Mucosa of stomach (tissue), 1 donor: ENCODE results near the gene ALG12.

Source experiments
- H3K27me3 ChIP-seq: one replicate; pipeline ENCODE4 v1.7.0; 2013; ENCODE audit warnings: mild to moderate bottlenecking, low read length; ENCODE audit not compliant: control insufficient read depth, insufficient read depth
- H3K36me3 ChIP-seq: one replicate; pipeline ENCODE4 v1.7.0; 2013; ENCODE audit warnings: low read length; ENCODE audit not compliant: control insufficient read depth, insufficient read depth
- H3K4me1 ChIP-seq: one replicate; pipeline ENCODE4 v1.7.0; 2013; ENCODE audit warnings: mild to moderate bottlenecking, low read length; ENCODE audit not compliant: control insufficient read depth, insufficient read depth
- H3K4me3 ChIP-seq: one replicate; pipeline ENCODE4 v1.7.0; 2013; ENCODE audit warnings: low read length
- H3K9ac ChIP-seq: one replicate; pipeline ENCODE4 v1.7.0; 2013; ENCODE audit warnings: mild to moderate bottlenecking, low read length, moderate library complexity
- H3K9me3 ChIP-seq: one replicate; pipeline ENCODE4 v1.7.0; 2013; ENCODE audit warnings: mild to moderate bottlenecking, low read length, moderate library complexity; ENCODE audit not compliant: control insufficient read depth
- donor health status: Pancreatic carcinoma.

Gene ALG12

DNA sequence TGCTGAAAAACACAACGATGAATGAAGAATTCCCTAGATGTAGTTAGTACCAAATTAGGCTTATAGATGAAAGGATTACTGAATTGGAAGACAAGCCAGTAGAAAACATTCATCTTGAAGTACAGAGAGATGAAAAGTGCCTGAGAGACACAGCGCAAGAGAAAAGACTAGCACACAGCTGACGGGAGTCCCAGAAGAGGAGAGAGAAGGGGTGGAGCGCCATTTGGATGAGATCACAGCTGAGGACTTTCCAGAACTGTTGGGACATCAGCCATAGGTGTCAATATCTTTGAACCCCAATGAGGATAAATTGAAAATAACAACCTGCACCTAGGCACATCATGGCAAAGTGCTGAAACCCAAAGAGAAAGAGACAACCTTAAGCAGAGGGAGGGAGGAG lies 25.2 kb downstream of the ALG12 start:
- Histone ChIP-seq H3K9me3 (no peaks in the 10 kb centered on the region), H3K9ac (no peak overlapping the region), H3K36me3 (no peaks in the 10 kb centered on the region), H3K4me3 (no peak overlapping the region), H3K27me3 (no peaks in the 10 kb centered on the region), H3K4me1 (no peaks in the 10 kb centered on the region)

DNA sequence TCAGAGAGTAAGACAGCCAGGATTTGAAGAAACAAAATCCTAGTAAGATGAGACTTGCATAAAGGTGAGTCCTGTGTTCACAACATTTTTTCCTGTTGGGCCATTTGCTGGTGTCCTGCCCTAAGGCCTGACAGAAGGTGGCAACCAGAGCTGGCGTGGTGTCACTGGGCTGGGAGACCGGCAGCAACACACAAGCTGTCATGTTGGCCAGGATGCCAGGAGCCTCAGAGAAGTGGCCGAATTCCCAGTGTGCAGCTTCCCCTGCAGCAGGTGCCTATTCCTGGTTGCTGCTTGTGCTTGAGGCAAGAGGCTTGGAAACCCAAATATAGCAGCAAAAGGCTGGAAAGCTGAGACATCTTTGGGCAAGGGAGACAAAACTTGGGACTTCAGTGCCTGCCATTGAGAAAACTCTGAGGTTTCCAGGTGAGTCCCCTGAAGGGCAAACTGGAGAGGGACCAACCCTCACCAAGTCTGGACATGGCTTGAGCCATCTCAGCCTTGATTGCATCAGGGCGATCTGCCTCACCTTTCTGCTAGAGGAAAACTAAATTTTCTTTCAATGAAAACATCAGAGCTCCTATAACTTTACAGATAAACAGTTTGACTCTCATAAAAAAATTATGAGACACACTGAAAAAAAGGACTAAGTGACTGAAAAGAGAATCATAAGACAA lies 25.9 kb downstream of the ALG12 start:
- Histone ChIP-seq H3K4me1 (no peaks in the 10 kb centered on the region), H3K36me3 (no peaks in the 10 kb centered on the region), H3K9me3 (no peaks in the 10 kb centered on the region)

DNA sequence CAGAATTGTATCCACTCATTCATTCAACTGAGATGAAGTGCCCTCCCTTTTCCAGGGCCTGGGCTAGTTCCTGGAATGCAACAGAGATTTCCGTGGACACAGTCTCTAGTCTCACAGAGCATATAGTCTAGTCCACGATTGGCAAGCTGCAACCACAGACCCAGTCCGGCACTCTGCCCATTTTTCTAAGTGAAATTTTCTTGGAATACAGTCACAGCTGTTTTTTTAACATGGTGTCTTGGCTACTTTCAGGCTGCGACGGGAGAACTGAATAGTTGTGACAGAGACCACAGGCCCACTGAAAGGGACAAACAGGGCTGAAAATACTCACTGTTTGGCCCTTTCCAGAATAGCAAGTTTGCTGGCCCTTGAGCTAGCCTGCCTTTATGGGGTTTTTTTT lies 29.2 kb downstream of the ALG12 start:
- Histone ChIP-seq H3K27me3 (no peaks in the 10 kb centered on the region), H3K4me3 (no peak overlapping the region), H3K36me3 (peaks cover 7% of the 10 kb centered on the region), H3K4me1 (no peaks in the 10 kb centered on the region), H3K9ac (no peak overlapping the region), H3K9me3 (no peaks in the 10 kb centered on the region)

More for the DNA sequence above, 25.9 kb downstream of the ALG12 start:
- no peak overlapping the region for H3K4me3 ChIP-seq
- no peaks in the 10 kb centered on the region for H3K27me3 ChIP-seq
- no peak overlapping the region for H3K9ac ChIP-seq

DNA sequence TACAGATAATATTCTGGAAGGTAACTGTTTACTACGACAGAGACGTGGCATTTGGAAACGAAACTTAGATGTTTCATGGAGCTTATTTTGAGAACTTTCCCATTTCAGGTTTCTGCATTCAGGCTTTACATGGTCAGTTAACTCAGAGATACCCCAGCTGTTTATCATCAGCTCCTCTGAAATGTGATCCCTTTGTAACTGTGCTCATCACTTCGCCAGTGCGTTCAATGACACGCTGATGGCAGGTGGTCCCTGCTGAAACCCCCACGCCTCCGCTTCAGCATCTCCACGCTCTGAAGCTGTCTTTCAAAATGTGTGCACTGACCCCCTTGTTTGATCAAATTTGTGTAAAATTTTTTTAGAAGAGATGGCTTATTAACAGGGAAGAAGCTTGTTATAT lies 30.5 kb downstream of the ALG12 start:
- Histone ChIP-seq H3K4me1 (no peaks in the 10 kb centered on the region), H3K9me3 (no peaks in the 10 kb centered on the region), H3K4me3 (no peak overlapping the region), H3K27me3 (no peaks in the 10 kb centered on the region), H3K9ac (no peak overlapping the region), H3K36me3 (peaks cover 7% of the 10 kb centered on the region)

DNA sequence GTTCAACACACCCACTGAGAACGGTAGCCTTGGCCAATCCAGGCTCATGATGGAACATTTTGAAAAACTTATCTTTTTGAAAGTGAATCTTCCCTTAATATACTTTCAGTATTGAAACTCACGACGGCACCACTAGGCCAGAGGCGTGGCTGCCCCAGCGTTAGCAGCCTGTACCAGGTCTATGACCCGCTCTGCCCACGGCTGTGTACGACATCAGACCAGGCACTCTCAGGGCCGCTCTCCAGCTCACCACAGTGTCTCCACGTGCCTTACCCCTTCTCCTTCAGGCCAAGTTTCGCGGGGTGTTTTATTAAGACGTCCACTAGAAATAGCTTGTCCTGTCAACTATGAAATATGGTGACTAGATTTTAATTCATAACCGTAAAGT lies 31.2 kb downstream of the ALG12 start:
- Histone ChIP-seq H3K9ac (no peak overlapping the region), H3K4me1 (no peaks in the 10 kb centered on the region), H3K9me3 (no peaks in the 10 kb centered on the region), H3K4me3 (no peak overlapping the region), H3K27me3 (no peaks in the 10 kb centered on the region), H3K36me3 (peaks cover 7% of the 10 kb centered on the region)

DNA sequence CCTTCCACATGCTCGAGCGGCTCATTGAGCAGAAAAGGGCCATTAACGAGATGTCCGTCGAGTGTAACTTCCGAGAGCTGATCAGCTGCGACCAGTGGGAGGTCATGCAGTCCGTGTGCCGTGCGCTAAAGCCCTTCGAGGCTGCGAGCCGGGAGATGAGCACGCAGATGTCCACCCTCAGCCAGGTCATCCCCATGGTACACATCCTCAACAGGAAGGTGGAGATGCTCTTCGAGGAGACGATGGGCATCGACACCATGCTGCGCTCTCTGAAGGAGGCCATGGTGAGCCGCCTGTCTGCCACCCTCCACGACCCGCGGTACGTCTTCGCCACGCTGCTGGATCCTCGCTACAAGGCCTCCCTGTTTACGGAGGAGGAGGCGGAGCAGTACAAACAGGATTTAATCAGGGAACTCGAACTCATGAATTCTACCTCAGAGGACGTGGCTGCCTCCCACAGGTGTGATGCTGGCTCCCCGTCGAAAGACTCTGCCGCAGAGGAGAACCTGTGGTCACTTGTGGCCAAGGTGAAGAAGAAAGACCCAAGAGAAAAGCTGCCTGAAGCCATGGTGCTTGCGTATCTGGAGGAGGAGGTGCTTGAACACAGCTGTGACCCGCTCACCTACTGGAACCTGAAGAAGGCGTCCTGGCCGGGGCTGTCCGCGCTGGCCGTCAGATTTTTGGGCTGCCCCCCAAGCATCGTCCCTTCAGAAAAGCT lies 31.7 kb downstream of the ALG12 start:
- Histone ChIP-seq H3K4me3 (no peak overlapping the region), H3K27me3 (no peaks in the 10 kb centered on the region), H3K4me1 (no peaks in the 10 kb centered on the region), H3K36me3 (peaks cover 7% of the 10 kb centered on the region), H3K9ac (no peak overlapping the region), H3K9me3 (no peaks in the 10 kb centered on the region)

DNA sequence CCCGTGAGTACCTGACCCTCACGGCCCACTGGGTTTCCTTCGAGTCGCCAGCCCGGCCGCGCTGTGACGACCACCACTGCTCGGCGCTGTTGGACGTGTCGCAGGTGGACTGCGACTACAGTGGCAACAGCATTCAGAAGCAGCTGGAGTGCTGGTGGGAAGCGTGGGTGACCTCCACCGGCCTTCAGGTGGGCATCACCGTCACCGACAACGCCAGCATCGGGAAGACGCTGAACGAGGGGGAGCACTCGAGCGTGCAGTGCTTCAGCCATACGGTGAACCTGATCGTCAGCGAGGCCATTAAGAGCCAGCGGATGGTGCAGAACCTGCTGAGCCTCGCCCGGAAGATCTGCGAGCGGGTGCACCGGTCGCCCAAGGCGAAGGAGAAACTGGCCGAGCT lies 32.4 kb downstream of the ALG12 start:
- Histone ChIP-seq H3K9ac (no peak overlapping the region), H3K36me3 (peaks cover 7% of the 10 kb centered on the region), H3K9me3 (no peaks in the 10 kb centered on the region), H3K4me1 (no peaks in the 10 kb centered on the region), H3K27me3 (no peaks in the 10 kb centered on the region), H3K4me3 (no peak overlapping the region)

DNA sequence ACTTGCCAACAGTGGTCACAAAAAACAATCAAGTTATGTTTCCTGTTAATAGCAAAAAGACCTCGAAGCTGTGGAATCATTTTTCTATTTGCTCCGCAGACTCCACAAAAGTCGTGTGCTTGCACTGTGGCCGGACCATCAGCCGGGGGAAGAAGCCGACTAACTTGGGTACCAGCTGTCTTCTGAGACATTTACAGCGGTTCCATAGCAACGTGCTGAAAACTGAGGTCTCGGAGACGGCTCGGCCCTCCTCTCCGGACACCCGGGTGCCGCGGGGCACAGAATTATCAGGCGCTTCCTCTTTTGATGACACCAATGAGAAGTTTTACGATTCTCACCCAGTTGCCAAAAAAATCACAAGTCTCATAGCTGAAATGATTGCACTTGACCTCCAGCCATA lies 33.0 kb downstream of the ALG12 start:
- Histone ChIP-seq H3K36me3 (peaks cover 7% of the 10 kb centered on the region), H3K9ac (no peak overlapping the region), H3K9me3 (no peaks in the 10 kb centered on the region), H3K4me3 (no peak overlapping the region), H3K4me1 (no peaks in the 10 kb centered on the region), H3K27me3 (no peaks in the 10 kb centered on the region)

DNA sequence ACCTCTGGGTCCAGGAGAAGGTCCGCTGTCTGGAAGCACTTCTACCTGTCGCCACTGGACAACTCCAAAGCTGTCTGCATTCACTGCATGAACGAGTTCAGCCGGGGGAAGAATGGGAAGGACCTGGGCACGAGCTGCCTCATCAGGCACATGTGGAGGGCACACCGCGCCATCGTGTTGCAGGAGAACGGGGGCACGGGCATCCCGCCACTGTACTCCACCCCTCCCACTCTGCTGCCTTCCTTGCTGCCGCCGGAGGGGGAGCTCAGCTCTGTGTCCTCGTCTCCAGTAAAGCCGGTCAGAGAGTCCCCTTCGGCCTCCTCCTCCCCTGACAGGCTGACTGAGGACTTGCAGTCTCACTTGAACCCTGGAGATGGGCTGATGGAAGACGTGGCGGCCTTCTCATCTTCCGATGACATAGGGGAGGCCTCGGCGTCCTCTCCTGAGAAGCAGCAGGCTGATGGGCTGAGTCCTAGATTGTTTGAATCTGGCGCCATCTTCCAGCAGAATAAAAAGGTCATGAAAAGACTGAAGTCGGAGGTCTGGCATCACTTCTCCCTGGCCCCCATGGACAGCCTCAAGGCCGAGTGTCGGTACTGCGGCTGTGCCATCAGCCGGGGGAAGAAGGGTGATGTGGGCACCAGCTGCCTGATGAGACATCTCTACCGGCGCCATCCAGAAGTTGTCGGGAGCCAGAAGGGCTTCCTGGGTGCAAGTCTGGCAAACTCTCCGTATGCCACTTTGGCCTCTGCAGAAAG lies 33.6 kb downstream of the ALG12 start:
- no peaks in the 10 kb centered on the region for H3K9me3 ChIP-seq

DNA sequence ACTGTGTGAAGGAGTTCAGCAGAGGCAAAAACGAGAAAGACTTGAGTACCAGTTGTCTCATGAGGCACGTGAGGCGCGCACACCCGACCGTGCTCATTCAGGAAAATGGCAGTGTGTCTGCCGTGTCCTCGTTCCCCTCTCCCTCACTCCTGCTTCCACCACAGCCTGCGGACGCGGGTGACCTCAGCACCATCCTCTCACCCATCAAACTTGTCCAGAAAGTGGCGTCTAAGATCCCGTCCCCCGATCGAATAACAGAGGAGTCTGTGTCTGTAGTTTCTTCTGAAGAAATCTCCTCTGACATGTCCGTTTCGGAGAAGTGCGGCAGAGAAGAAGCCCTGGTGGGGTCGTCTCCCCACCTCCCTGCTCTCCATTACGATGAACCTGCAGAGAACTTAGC lies 34.2 kb downstream of the ALG12 start:
- no peaks in the 10 kb centered on the region for H3K9me3 ChIP-seq
- H3K4me1 ChIP-seq: no peaks in the 10 kb centered on the region
- peaks cover 7% of the 10 kb centered on the region for H3K36me3 ChIP-seq
- H3K27me3 ChIP-seq: no peaks in the 10 kb centered on the region
- no peak overlapping the region for H3K4me3 ChIP-seq
- no peak overlapping the region for H3K9ac ChIP-seq

More for the DNA sequence above, 33.6 kb downstream of the ALG12 start:
- Histone ChIP-seq H3K4me1 (no peaks in the 10 kb centered on the region), H3K27me3 (no peaks in the 10 kb centered on the region), H3K9ac (no peak overlapping the region), H3K36me3 (peaks cover 7% of the 10 kb centered on the region), H3K4me3 (no peak overlapping the region)

DNA sequence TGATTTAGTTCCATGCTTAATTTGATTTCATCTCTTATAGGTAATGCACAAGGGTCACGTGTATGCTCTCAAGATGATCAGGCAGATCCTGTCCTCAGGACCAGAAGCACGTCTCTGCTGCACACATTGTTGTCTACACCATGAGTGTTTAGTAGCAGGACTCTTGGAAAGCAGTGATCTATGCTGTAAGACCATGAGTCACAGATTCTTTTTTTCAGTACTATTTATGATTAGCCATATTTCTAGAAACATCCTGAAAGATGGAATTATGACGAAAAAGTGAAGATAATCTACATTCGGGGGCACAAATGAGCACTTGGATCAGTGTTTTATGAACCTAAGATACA lies 35.0 kb downstream of the ALG12 start:
- H3K27me3 ChIP-seq: no peaks in the 10 kb centered on the region
- H3K9me3 ChIP-seq: no peaks in the 10 kb centered on the region
- peaks cover 7% of the 10 kb centered on the region for H3K36me3 ChIP-seq

DNA sequence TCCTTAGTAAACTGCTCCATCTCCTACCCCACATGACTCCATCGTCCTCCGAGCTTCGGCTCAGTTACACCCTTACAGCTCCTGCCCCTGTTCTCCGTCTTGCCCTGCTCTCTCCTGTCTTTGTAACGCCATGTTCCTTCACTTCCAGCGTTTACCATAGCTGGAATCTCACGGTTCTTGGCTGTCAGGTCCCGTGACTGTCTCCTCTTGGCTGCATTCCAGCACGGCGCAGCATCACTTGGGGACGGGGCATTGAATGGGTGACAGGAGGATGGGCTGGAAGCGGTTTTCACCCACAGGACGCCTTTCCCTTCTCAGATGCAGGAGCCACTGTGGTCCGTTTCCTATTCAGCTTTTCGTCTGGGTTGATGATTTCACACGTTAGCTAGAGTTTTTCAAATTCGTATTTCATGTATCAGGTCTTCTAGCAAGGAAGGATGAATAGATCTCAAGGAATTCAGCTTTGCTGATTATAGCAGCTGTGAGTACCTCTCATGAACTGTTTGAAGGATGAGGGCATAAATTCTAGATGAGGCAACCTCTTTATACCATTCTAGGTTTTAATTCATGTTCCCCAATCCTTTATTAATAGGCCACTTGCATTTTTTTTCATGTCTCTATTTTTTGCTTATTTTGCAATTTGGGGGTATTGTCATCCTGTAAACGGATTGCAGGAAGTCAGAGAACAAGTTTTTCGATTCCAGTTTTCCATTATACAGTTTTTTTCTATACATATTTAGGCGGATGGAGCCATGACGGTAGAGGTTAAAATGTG lies 35.5 kb downstream of the ALG12 start:
- H3K9ac ChIP-seq: no peak overlapping the region
- H3K4me1 ChIP-seq: no peaks in the 10 kb centered on the region
- no peaks in the 10 kb centered on the region for H3K9me3 ChIP-seq
- no peaks in the 10 kb centered on the region for H3K27me3 ChIP-seq
- no peak overlapping the region for H3K4me3 ChIP-seq
- peaks cover 7% of the 10 kb centered on the region for H3K36me3 ChIP-seq

More for the DNA sequence above, 35.0 kb downstream of the ALG12 start:
- Histone ChIP-seq H3K4me1 (no peaks in the 10 kb centered on the region), H3K9ac (no peak overlapping the region), H3K4me3 (no peak overlapping the region)
